Endothelial cell of umbilical vein (primary cell): ENCODE measurements around the gene CYP26A1.

Source experiments
- CTCF ChIP-seq, 2 donors: IDR thresholded peaks; 1 replicate in 1 of 2; 2 replicates in 1 of 2; pipeline ENCODE4 v1.5.1; 2011; ENCODE audit warnings: low read length in 2 of 2, mild to moderate bottlenecking in 2 of 2, moderate library complexity in 2 of 2, control low read depth in 1 of 2, inconsistent platforms in 1 of 2, low read depth in 1 of 2; ENCODE audit not compliant: insufficient read depth in 1 of 2; ENCODE audit errors: extremely low read depth in 1 of 2
- EZH2 ChIP-seq: IDR thresholded peaks from 2 replicates; pipeline ENCODE4 v1.6.1; 2012; ENCODE audit warnings: borderline replicate concordance, low read depth, mild to moderate bottlenecking, moderate library complexity, low read length, inconsistent platforms; ENCODE audit not compliant: severe bottlenecking
- MYC ChIP-seq: IDR thresholded peaks from one replicate; pipeline ENCODE4 v1.6.1; 2011; ENCODE audit warnings: mild to moderate bottlenecking, low read depth, low read length
- POLR2A ChIP-seq: IDR thresholded peaks from 2 replicates; pipeline ENCODE4 v1.6.1; 2012; ENCODE audit warnings: low read depth, mild to moderate bottlenecking, control low read depth, low read length
- POLR2AphosphoS5 ChIP-seq: IDR thresholded peaks from 2 replicates; pipeline ENCODE4 v1.6.1; 2012; ENCODE audit warnings: low read depth, mild to moderate bottlenecking, control low read depth, low read length, moderate library complexity; ENCODE audit not compliant: insufficient read depth

- TF ChIP-seq POLR2AphosphoS5: no peak
- TF ChIP-seq POLR2A: no peak
- TF ChIP-seq CTCF (IDR thresholded peaks at IDR 0.05; ENCODE audit: extremely low read depth in 1 of 2, insufficient read depth in 1 of 2, low read depth in 1 of 2, low read length in 2 of 2): no peak
- TF ChIP-seq EZH2: no peak
- no peak for TF ChIP-seq MYC
These were observed 16.9 kb downstream of the CYP26A1 start for GRCh38 chr10:93090619-93091018.
